Measurements from ENCODE around the gene PCDHGB6. TPM values are rescaled to one million over a fixed set of nuclear protein-coding genes. Genes with fewer than 3 reads are reported as not detected.
"Not testable (repeated sequence)": the region's sequence is repeated elsewhere in the genome, so short reads cannot be mapped to it uniquely, and the experiment has no call there.

Gene PCDHGB6
- polyA plus RNA-seq, 6 donors from 2014 or later: 0.11 to 0.17 TPM; not detected in 4

DNA sequence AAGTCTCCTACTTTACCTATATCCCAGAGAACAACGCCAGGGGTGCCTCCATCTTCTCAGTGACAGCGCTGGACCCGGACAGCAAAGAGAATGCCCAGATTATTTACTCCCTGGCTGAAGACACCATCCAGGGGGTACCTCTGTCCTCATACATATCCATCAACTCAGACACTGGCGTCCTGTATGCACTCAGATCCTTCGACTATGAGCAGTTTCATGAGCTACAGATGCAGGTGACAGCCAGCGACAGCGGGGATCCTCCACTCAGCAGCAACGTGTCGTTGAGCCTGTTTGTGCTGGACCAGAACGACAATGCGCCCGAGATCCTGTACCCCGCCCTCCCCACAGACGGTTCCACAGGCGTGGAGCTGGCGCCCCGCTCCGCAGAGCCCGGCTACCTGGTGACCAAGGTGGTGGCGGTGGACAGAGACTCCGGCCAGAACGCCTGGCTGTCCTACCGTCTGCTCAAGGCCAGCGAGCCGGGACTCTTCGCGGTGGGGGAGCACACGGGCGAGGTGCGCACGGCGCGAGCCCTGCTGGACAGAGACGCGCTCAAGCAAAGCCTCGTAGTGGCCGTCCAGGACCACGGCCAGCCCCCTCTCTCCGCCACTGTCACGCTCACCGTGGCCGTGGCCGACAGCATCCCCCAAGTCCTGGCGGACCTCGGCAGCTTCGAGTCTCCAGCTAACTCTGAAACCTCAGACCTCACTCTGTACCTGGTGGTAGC lies 6.9 kb downstream of the PCDHGB6 start:
- Mint-ChIP-seq H3K9me3 (peaks cover 9 to 64% (median 45%) of the 10 kb centered on the region in 7 donors), H3K36me3 (peaks cover 36 to 44% of the 10 kb centered on the region in 2 donors), H3K27ac (peak overlapping the region in 3 of 6 donors; percentile 4 to 79 (median 36)), H3K4me1 (peaks cover 11 to 28% (median 18%) of the 10 kb centered on the region in 3 donors), H3K4me3 (peak overlapping the region in 6 of 8 donors; percentile 7 to 84 (median 60)), H3K27me3 (peaks cover 62 to 69% (median 64%) of the 10 kb centered on the region in 3 donors)
- DNase-seq; ATAC-seq (ENCODE audit: low read depth in 2 of 2): not testable (repeated sequence)

DNA sequence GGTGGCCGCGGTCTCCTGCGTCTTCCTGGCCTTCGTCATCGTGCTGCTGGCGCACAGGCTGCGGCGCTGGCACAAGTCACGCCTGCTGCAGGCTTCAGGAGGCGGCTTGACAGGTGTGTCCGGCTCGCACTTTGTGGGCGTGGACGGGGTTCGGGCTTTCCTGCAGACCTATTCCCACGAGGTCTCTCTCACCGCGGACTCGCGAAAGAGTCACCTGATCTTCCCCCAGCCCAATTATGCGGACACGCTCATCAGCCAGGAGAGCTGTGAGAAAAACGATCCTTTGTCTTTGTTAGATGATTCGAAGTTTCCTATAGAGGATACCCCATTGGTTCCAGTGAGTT lies 7.4 kb downstream of the PCDHGB6 start:
- Mint-ChIP-seq H3K27me3 (peaks cover 59 to 68% (median 63%) of the 10 kb centered on the region in 3 donors), H3K27ac (peak overlapping the region in 3 of 6 donors; percentile 36 to 60 (median 53)), H3K9me3 (peaks cover 9 to 64% (median 46%) of the 10 kb centered on the region in 7 donors), H3K36me3 (peaks cover 33 to 39% of the 10 kb centered on the region in 2 donors), H3K4me3 (peak overlapping the region in 5 of 8 donors; percentile 7 to 68 (median 46)), H3K4me1 (peaks cover 9 to 28% (median 18%) of the 10 kb centered on the region in 3 donors)
- ATAC-seq (ENCODE audit: low read depth in 2 of 2); DNase-seq: not testable (repeated sequence)

DNA sequence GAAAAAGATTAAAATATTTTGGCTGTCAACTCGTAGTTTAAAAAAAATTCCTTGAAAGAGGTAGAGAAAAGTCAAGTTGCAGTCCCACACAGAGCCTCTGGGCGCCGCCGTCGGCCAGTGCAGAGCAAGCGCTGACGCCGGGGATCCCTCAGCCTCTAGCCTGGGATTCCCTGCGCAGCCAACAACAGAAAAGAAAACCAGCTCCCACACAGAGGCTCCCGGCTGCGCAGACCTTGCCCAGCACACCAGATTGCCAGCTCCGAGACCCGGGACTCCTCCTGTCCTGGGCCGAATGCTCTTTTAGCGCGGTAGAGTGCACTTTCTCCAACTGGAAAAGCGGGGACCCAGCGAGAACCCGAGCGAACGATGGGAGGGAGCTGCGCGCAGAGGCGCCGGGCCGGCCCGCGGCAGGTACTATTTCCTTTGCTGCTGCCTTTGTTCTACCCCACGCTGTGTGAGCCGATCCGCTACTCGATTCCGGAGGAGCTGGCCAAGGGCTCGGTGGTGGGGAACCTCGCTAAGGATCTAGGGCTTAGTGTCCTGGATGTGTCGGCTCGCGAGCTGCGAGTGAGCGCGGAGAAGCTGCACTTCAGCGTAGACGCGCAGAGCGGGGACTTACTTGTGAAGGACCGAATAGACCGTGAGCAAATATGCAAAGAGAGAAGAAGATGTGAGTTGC lies 9.8 kb downstream of the PCDHGB6 start, which contains the start of gene PCDHGB7:
Gene PCDHGB7, plus strand, starts transcription at position 184 of the 679 bp plus-strand sequence. Its CDS starts 183 bp downstream, at position 367.
- not testable (repeated sequence) for DNase-seq
- peak within 1 kb of the TSS in 5 of 6 donors; percentile 38 to 96 (median 92) for H3K27ac Mint-ChIP-seq
- H3K27me3 Mint-ChIP-seq: peaks cover 72 to 83% (median 72%) of the 10 kb centered on the region in 3 donors
- ATAC-seq (ENCODE audit: low read depth in 2 of 2): peak in 1 of 2 donors; percentile 41
- peaks cover 11 to 84% (median 60%) of the 10 kb centered on the region in 7 donors for H3K9me3 Mint-ChIP-seq
- H3K4me1 Mint-ChIP-seq: peaks cover 7 to 34% (median 18%) of the 10 kb centered on the region in 3 donors
- H3K4me3 Mint-ChIP-seq: peak within 1 kb of the TSS; percentile 16 to 68 (median 49)
- H3K36me3 Mint-ChIP-seq: peaks cover 43 to 52% of the 10 kb centered on the region in 2 donors

DNA sequence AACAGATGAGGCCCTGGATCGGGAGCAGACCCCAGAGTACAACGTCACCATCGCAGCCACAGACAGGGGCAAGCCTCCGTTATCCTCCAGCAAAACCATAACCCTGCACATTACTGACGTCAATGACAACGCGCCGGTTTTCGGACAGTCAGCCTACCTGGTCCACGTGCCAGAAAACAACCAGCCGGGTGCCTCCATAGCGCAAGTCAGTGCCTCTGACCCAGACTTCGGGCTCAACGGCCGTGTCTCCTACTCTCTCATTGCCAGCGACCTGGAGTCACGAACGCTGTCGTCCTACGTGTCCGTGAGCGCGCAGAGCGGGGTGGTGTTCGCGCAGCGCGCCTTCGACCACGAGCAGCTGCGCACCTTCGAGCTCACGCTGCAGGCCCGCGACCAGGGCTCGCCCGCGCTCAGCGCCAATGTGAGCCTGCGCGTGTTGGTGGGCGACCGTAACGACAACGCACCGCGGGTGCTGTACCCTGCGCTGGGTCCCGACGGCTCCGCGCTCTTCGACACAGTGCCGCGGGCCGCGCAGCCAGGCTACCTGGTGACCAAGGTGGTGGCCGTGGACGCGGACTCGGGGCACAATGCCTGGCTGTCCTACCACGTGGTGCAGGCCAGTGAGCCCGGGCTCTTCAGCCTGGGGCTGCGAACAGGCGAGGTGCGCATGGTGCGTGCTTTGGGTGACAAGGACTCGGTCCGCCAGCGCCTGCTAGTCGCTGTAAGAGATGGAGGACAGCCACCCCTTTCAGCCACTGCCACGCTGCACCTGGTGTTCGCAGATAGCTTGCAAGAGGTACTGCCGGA lies 11.5 kb downstream of the PCDHGB6 start:
- no peak for ATAC-seq (ENCODE audit: low read depth in 2 of 2)
- H3K4me3 Mint-ChIP-seq: peak overlapping the region in 4 of 8 donors; percentile 45 to 64 (median 54)
- peak overlapping the region in 4 of 6 donors; percentile 73 to 96 (median 92) for H3K27ac Mint-ChIP-seq

DNA sequence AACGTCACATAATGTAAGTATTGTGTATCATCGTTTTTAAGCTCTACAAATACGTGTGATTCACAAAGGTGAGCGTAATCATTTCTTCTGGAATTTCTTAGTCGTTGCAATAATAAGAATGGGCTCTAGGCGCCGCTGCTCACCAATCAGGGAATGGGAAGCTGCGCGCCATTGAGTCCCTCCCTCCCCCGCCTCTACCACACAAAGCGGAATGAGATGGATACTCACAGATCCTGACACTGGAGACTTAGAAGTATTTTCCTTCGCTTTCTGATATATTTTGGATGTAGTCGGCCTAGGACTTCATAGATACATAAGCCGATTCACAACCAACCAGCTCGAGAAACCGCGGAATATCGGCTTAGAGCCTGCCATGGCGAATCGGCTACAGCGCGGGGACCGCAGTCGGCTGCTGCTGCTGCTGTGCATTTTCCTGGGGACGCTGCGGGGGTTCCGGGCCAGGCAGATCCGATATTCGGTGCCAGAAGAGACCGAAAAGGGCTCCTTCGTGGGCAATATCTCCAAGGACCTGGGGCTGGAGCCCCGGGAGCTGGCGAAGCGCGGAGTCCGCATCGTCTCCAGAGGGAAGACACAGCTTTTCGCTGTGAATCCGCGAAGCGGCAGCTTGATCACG lies 13.2 kb downstream of the PCDHGB6 start, which contains the start of gene PCDHGA11:
Gene PCDHGA11, plus strand, starts transcription at position 197 of the 634 bp plus-strand sequence. Its CDS starts 177 bp downstream, at position 374.
- Mint-ChIP-seq H3K27ac (peak within 1 kb of the TSS in 5 of 6 donors; percentile 13 to 96 (median 94)), H3K4me1 (peaks cover 0 to 19% (median 0%) of the 10 kb centered on the region in 3 donors), H3K27me3 (peaks cover 56 to 83% (median 68%) of the 10 kb centered on the region in 3 donors), H3K9me3 (peaks cover 13 to 70% (median 43%) of the 10 kb centered on the region in 7 donors), H3K36me3 (peaks cover 26 to 41% of the 10 kb centered on the region in 2 donors), H3K4me3 (peak within 1 kb of the TSS; percentile 56 to 89 (median 82))
- ATAC-seq (ENCODE audit: low read depth in 2 of 2): no peak
- no peak for DNase-seq

More for the DNA sequence above, 11.5 kb downstream of the PCDHGB6 start:
- Mint-ChIP-seq H3K9me3 (peaks cover 16 to 82% (median 56%) of the 10 kb centered on the region in 7 donors), H3K4me1 (peaks cover 3 to 21% (median 4%) of the 10 kb centered on the region in 3 donors), H3K36me3 (peaks cover 37 to 52% of the 10 kb centered on the region in 2 donors), H3K27me3 (peaks cover 65 to 80% (median 70%) of the 10 kb centered on the region in 3 donors)
- no peak for DNase-seq

DNA sequence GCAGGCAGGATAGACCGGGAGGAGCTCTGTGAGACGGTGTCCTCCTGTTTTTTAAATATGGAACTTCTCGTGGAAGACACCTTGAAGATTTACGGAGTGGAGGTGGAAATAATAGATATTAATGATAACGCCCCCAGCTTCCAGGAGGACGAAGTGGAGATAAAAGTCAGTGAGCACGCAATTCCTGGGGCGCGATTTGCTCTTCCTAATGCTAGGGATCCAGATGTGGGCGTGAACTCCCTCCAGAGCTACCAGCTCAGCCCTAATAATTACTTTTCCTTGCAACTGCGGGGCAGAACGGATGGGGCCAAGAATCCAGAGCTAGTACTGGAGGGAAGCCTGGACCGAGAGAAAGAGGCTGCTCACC lies 13.7 kb downstream of the PCDHGB6 start:
- Mint-ChIP-seq H3K9me3 (peaks cover 13 to 67% (median 40%) of the 10 kb centered on the region in 7 donors), H3K4me1 (peaks cover 0 to 19% (median 0%) of the 10 kb centered on the region in 3 donors), H3K27me3 (peaks cover 58 to 83% (median 63%) of the 10 kb centered on the region in 3 donors), H3K4me3 (peak overlapping the region; percentile 26 to 89 (median 74)), H3K27ac (peak overlapping the region in 5 of 6 donors; percentile 13 to 94 (median 83)), H3K36me3 (peaks cover 26 to 41% of the 10 kb centered on the region in 2 donors)
- no peak for ATAC-seq (ENCODE audit: low read depth in 2 of 2)
- no peak for DNase-seq

DNA sequence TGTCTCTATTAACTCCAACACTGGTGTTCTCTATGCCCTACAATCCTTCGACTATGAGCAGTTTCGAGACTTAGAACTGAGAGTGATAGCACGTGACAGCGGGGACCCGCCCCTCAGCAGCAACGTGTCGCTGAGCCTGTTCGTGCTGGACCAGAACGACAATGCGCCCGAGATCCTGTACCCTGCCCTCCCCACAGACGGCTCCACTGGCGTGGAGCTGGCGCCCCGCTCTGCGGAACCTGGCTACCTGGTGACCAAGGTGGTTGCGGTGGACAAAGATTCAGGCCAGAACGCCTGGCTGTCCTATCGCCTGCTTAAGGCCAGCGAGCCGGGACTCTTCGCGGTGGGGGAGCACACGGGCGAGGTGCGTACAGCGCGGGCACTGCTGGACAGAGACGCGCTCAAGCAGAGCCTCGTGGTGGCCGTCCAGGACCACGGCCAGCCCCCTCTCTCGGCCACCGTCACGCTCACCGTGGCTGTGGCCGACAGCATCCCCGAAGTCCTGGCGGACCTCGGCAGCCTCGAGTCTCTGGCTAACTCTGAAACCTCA lies 15.0 kb downstream of the PCDHGB6 start:
- ATAC-seq (ENCODE audit: low read depth in 2 of 2) (no peak), DNase-seq (no peak)
- peaks cover 25 to 38% of the 10 kb centered on the region in 2 donors for H3K36me3 Mint-ChIP-seq
- no peak overlapping the region for H3K27ac Mint-ChIP-seq
- H3K4me1 Mint-ChIP-seq: peaks cover 0 to 14% (median 0%) of the 10 kb centered on the region in 3 donors
- H3K27me3 Mint-ChIP-seq: peaks cover 57 to 87% (median 58%) of the 10 kb centered on the region in 3 donors
- H3K9me3 Mint-ChIP-seq: peaks cover 13 to 67% (median 41%) of the 10 kb centered on the region in 7 donors
- H3K4me3 Mint-ChIP-seq: peak overlapping the region in 2 of 8 donors; percentile 26 to 39

DNA sequence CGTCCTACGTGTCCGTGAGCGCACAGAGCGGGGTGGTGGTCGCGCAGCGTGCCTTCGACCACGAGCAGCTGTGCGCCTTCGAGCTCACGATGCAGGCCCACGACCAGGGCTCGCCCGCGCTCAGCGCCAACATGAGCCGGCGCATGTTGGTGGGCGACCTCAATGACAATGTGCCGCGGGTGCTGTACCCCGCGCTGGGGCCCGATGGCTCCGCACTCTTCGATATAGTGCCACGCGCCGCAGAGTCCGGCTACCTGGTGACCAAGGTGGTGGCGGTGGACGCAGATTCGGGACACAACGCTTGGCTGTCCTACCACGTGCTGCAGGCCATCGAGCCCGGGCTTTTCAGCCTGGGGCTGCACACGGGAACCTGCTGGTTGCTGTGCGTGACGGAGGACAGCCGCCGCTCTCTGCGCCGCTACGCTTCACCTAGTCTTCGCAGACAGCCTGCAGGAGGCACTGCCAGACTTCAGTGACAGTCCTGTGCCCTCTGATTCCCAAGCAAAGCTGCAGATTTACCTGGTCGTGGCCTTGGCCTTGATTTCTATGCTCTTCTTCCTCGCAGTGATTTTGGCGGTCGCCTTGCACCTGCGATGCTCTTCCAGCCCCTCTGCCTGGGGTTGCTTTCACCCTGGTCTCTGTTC lies 20.1 kb downstream of the PCDHGB6 start:
- peaks cover 16 to 59% (median 38%) of the 10 kb centered on the region in 7 donors for H3K9me3 Mint-ChIP-seq
- no peak overlapping the region for H3K27ac Mint-ChIP-seq
- ATAC-seq (ENCODE audit: low read depth in 2 of 2) (no peak), DNase-seq (no peak)
- peak overlapping the region in 1 of 8 donors; percentile 30 for H3K4me3 Mint-ChIP-seq
- H3K4me1 Mint-ChIP-seq: peaks cover 13 to 18% (median 13%) of the 10 kb centered on the region in 3 donors
- H3K36me3 Mint-ChIP-seq: peaks cover 16 to 44% of the 10 kb centered on the region in 2 donors
- peaks cover 50 to 85% (median 63%) of the 10 kb centered on the region in 3 donors for H3K27me3 Mint-ChIP-seq

DNA sequence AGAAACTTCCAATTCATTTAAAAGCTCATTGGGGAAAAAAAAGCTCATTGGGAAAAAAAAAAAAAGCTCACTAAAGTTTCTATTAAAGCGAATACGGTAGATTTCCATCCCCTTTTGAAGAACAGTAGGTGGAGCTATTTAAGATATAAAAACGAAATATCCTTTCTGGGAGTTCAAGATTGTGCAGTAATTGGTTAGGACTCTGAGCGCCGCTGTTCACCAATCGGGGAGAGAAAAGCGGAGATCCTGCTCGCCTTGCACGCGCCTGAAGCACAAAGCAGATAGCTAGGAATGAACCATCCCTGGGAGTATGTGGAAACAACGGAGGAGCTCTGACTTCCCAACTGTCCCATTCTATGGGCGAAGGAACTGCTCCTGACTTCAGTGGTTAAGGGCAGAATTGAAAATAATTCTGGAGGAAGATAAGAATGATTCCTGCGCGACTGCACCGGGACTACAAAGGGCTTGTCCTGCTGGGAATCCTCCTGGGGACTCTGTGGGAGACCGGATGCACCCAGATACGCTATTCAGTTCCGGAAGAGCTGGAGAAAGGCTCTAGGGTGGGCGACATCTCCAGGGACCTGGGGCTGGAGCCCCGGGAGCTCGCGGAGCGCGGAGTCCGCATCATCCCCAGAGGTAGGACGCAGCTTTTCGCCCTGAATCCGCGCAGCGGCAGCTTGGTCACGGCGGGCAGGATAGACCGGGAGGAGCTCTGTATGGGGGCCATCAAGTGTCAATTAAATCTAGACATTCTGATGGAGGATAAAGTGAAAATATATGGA lies 22.7 kb downstream of the PCDHGB6 start, which contains the start of gene PCDHGA12:
Gene PCDHGA12, plus strand, starts transcription at position 176 of the 782 bp plus-strand sequence. Its CDS starts 253 bp downstream, at position 429.
- peaks cover 12 to 65% (median 39%) of the 10 kb centered on the region in 7 donors for H3K9me3 Mint-ChIP-seq
- peak within 1 kb of the TSS; percentile 70 to 88 (median 80) for H3K4me3 Mint-ChIP-seq
- peaks cover 62 to 75% (median 64%) of the 10 kb centered on the region in 3 donors for H3K27me3 Mint-ChIP-seq
- H3K27ac Mint-ChIP-seq: peak within 1 kb of the TSS in 5 of 6 donors; percentile 35 to 90 (median 87)
- DNase-seq (no peak), ATAC-seq (ENCODE audit: low read depth in 2 of 2) (peak; percentile 50 to 73)
- peaks cover 13 to 20% (median 13%) of the 10 kb centered on the region in 3 donors for H3K4me1 Mint-ChIP-seq
- peaks cover 16 to 51% of the 10 kb centered on the region in 2 donors for H3K36me3 Mint-ChIP-seq

DNA sequence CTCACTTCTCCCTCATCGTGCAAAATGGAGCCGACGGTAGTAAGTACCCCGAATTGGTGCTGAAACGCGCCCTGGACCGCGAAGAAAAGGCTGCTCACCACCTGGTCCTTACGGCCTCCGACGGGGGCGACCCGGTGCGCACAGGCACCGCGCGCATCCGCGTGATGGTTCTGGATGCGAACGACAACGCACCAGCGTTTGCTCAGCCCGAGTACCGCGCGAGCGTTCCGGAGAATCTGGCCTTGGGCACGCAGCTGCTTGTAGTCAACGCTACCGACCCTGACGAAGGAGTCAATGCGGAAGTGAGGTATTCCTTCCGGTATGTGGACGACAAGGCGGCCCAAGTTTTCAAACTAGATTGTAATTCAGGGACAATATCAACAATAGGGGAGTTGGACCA lies 23.5 kb downstream of the PCDHGB6 start:
- H3K27me3 Mint-ChIP-seq: peaks cover 58 to 70% (median 67%) of the 10 kb centered on the region in 3 donors
- H3K4me3 Mint-ChIP-seq: peak overlapping the region in 7 of 8 donors; percentile 70 to 88 (median 80)
- ATAC-seq (ENCODE audit: low read depth in 2 of 2): peak in 1 of 2 donors; percentile 55

More for the DNA sequence above, 23.5 kb downstream of the PCDHGB6 start:
- peaks cover 16 to 51% of the 10 kb centered on the region in 2 donors for H3K36me3 Mint-ChIP-seq
- DNase-seq: no peak
- peaks cover 12 to 65% (median 42%) of the 10 kb centered on the region in 7 donors for H3K9me3 Mint-ChIP-seq
- H3K4me1 Mint-ChIP-seq: peaks cover 13 to 20% (median 13%) of the 10 kb centered on the region in 3 donors
- peak overlapping the region; percentile 35 to 90 (median 58) for H3K27ac Mint-ChIP-seq

All from naive B cell (primary cell).